Gastroesophageal sphincter (tissue), 2 donors: ENCODE data around the gene KCTD1.

Experiments used
- EP300 ChIP-seq: sonication (generic); formaldehyde crosslinking; IDR thresholded peaks from one replicate; pipeline ENCODE4 v1.6.1; 2017; ENCODE audit warnings: antibody characterized with exemption, mild to moderate bottlenecking
- POLR2AphosphoS5 ChIP-seq: sonication (generic); formaldehyde crosslinking; IDR thresholded peaks from one replicate; pipeline ENCODE4 v1.6.1; 2017; ENCODE audit warnings: antibody characterized with exemption

DNA sequence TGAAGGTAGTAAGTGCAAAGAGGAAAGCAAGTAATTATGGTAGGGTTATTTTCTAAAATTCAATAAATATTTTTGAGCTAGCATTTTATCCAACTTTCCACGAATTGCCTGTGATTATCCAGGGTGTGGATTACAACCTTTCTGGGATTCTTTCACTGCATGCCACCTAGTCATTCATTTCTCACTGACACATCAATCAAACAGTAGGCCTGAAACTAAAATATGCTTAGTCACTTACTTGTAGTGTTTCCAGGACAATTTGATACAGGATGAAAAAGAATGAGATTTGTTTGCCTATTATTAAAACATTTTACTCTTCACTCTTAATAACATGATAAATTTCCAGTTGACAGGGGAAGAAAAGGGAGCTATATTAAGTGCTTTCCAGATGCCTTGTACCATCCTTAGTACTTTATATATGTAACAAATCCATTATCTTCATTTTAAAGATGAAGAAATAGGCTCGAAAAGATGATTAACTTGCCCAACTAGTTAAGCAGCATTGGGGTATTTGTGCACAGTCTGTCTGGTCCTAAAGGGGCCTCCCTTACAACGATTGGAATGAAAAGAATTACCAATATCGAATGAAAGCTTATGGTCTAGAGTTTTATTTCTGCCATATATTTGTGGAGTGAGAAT is 70.4 kb downstream of the KCTD1 start:
- no peak for TF ChIP-seq EP300
- TF ChIP-seq POLR2AphosphoS5, result no peak
